Activated naive CD4-positive, alpha-beta T cell treated with anti-CD3 and anti-CD28 coated beads, Interleukin-2, amount 50 U/mL, for 72 hours (primary cell): ENCODE measurements around the gene LIM2. TPM values are rescaled to one million over a fixed set of nuclear protein-coding genes. Genes with fewer than 3 reads are reported as not detected.
A peak's percentile ranks its signal among the peaks of the same experiment; 100 is the strongest.

Experiments
- ATAC-seq, 2 donors: fragments of 150-1000 bp; cut with Tn5 transposase; 2 replicates each; pipeline ENCODE4 v1.10.0; 2021; ENCODE audit warnings: mild to moderate bottlenecking in 2 of 2, moderate library complexity in 2 of 2
- DNase-seq, 2 donors: peaks; one replicate each; pipeline ENCODE4 v3.0.0; 2021 to 2022; ENCODE audit warnings: low spot score in 2 of 2
- H3K27ac Mint-ChIP-seq, 2 donors: one replicate each; pipeline ENCODE4 v1.8.0; 2022; ENCODE audit warnings: mild to moderate bottlenecking in 2 of 2, mixed read lengths in 2 of 2
- H3K36me3 Mint-ChIP-seq, 2 donors: one replicate each; pipeline ENCODE4 v1.8.0; 2022; ENCODE audit warnings: mixed read lengths in 2 of 2
- H3K9me3 Mint-ChIP-seq, 2 donors: one replicate each; pipeline ENCODE4 v1.8.0; 2022; ENCODE audit warnings: mixed read lengths in 2 of 2
- total RNA-seq, 2 donors: library from RNA; stranded (reverse); gene quantifications; one replicate each; pipeline ENCODE4 v1.2.3, GENCODE V29; 2022

The LIM2 gene
- total RNA-seq, 2 donors from 2014 or later, result 1.2 TPM; not detected in 1

DNA sequence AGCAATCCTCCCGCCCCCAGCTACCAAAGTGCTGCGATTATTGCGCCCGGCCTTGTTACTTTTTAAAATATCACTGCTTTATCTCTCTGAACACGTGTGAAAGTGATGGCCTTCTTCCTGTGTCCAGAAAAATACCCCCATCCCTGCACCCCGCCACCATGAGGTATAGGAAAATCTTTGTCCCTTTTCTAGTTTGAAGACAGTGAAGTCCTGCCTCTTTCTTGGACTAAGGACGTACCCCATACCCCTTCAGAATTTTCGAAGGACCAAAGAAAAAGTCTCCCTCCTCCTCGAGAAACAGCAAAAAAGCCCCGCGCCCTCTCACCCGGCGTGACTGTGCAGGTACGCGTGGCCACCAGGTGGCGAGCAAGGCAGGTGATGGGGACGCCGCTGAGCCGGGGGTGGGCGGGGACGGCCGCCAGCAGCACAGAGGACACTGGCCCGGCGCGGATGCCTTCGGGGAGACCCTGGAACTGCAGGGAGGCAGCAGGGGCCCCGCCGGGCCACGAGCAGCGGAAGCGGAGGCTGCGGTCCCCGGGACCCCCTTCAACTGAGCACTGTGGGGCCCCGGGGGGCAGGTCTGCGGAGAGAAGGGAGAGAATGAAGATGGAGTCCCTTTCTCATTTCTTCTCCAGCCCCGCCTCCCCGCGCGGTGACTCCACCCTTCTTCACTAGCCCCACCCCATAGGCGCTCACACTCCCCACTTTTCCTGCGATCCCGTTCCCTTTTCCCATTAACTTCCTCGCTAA is 49.0 kb downstream of the LIM2 start:
- peak overlapping the region; percentile 66 to 91 for H3K27ac Mint-ChIP-seq
- no peaks in the 10 kb centered on the region for H3K36me3 Mint-ChIP-seq
- ATAC-seq (peak; percentile 75 to 77), DNase-seq (peak; percentile 86 to 90)
- no peaks in the 10 kb centered on the region for H3K9me3 Mint-ChIP-seq

DNA sequence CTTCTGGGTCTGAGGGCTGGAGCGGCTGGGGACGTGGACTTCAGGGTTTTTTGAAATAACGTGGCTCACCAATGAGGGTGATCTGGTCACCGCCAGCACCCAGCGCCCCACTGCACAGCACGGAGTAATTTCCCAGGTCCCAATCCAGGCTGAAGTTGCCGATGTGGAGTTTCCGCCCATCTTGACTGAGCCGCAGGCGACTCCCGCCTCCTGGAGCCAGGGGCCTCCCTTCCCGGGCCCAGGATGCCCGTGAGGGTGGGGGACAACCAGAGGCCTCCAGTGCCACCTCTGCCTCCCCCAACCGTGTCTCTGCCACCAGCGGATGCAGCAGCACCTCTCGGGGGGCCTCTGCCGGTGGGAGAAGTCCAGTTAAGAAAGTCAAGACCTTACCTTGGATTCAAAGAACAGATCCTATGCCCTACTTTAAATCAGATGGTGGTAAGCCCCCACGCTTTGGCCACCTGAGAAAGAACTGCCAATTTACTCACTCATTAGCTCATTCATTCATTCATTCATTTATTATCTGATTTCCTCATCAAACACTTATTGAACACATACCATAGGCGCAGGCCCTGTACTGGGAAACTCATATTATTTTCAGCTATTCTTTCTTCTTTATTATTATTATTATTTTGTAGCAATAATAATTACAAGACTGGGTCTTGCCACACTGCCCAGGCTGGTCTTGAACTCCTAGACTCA is 49.8 kb downstream of the LIM2 start:
- H3K9me3 Mint-ChIP-seq, result no peaks in the 10 kb centered on the region
- DNase-seq (no peak), ATAC-seq (no peak)
- H3K27ac Mint-ChIP-seq, result peak overlapping the region in 1 of 2 donors; percentile 66
- no peaks in the 10 kb centered on the region for H3K36me3 Mint-ChIP-seq

DNA sequence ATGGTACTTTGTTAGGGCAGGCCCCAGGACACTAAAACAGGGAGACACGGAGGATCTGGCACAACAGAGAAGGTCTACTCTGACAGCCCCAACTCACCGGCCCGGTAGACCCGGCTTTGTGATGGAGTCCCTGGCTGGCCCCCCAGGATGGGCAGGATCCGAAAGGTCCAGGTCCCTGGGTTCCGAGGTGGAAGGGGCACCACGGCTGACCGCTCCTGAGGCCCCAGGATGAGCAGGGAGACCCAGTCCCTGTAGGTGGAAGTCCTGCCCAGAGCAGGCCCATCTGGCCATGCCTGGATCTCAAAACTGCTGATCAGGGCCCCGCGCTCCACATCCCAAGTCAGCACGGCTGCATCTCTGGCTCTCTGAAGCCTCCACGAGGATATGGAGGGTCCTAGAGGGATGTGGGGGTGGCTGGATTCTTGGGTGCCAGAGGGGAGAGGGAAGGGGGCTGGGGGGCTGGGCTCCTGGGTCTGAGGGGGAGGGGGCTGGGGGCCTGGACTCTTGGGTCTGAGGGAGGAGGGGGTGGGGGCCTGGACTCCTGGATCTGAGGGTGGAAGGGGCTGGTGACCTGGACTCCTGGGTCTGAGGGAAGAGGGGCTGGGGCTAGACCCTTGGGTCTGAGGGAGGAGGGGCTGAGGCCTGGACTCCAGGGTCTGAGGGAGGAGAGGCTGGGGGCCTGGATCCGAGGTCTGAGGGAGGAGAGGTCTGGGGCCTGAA is 50.5 kb downstream of the LIM2 start:
- DNase-seq (no peak), ATAC-seq (no peak)
- no peaks in the 10 kb centered on the region for H3K36me3 Mint-ChIP-seq
- no peaks in the 10 kb centered on the region for H3K9me3 Mint-ChIP-seq
- H3K27ac Mint-ChIP-seq, result no peak overlapping the region

DNA sequence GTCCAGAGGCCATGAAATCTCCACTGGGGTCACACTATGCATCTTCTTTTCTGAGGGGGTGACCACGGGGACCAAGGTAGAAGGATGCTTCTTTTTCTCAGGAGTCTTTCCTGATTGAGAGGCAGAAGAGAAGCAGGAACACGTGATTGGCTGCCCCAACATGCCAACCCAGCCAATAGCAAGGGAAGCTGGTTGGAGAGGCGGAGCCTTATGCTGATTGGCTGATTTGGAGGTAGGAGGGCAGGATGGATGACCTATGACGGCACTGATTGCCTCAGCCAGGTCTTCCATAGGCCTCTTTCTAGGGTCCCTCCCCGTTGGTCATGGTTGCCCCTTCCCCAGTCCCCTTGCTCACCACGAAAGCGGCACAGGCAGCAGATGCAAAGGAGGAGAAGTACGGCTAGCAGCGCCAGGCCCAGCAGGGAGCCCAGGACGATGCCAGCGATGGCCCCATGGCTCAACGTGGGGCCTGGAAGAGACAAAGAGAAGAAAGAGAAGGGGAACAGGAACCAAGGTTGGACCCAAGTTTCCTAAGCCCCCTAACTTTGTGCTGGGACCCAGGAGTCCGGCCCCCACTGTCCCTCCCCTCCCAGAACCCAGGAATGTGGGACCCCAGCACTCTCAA is 53.8 kb downstream of the LIM2 start:
- peaks cover 0 to 9% of the 10 kb centered on the region in 2 donors for H3K36me3 Mint-ChIP-seq
- H3K9me3 Mint-ChIP-seq, result no peaks in the 10 kb centered on the region
- ATAC-seq, result no peak
- peak overlapping the region in 1 of 2 donors; percentile 58 for H3K27ac Mint-ChIP-seq
- no peak for DNase-seq

- Mint-ChIP-seq H3K27ac (no peak overlapping the region), H3K36me3 (peaks cover 0 to 9% of the 10 kb centered on the region in 2 donors), H3K9me3 (no peaks in the 10 kb centered on the region)
- DNase-seq (no peak), ATAC-seq (no peak)
Observed at GRCh38 chr19:51331716-51332115, 56.1 kb downstream of the LIM2 start.

DNA sequence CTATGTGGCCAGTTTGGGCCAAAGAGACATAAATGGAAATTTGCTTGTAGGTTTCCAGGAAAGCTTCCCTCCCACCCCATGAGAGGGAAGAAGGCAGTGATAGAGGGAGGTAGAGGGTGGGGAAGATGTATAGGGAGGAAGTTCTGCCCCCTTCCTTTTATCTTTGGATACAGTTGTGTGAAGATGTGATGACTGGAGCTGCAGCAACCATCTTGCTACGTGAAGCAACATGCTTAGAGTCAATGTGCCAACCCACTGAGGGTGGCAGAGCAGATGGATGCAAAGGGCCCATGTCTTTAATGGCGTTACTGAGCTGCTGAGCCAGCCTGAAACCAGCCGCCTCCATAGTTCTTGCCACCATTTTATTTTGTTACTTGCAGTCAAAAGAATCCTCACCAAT is 56.6 kb downstream of the LIM2 start:
- ATAC-seq (no peak), DNase-seq (no peak)
- peaks cover 0 to 9% of the 10 kb centered on the region in 2 donors for H3K36me3 Mint-ChIP-seq
- no peak overlapping the region for H3K27ac Mint-ChIP-seq
- no peaks in the 10 kb centered on the region for H3K9me3 Mint-ChIP-seq

GRCh38 chr19:51330366-51330765 is 57.4 kb downstream of the LIM2 start:
- Mint-ChIP-seq H3K36me3 (peaks cover 0 to 9% of the 10 kb centered on the region in 2 donors), H3K27ac (no peak overlapping the region), H3K9me3 (no peaks in the 10 kb centered on the region)
- DNase-seq (no peak), ATAC-seq (no peak)

Other genes starting within 250 kb of the LIM2 start
- gene SIGLEC7, start 245.7 kb downstream of the LIM2 start, total RNA-seq, result under 1 TPM in 1 of 2 donors, not detected in 1; 0.34 TPM
- 1 to 10 TPM in 1 of 2 donors, under 1 TPM in 1; 0.91 to 2.9 TPM for gene CD33, start 162.9 kb downstream of the LIM2 start, total RNA-seq
- gene SIGLECL1, start 136.9 kb downstream of the LIM2 start, total RNA-seq, result not detected
- under 1 TPM in 1 of 2 donors, not detected in 1; 0.16 TPM for gene IGLON5, start 76.3 kb downstream of the LIM2 start, total RNA-seq
- 1 to 10 TPM; 3.0 to 6.4 TPM for gene VSIG10L, start 45.8 kb downstream of the LIM2 start, total RNA-seq
- gene ETFB, start 21.6 kb downstream of the LIM2 start, total RNA-seq, result 100 to 1,000 TPM; 147 to 153 TPM
- gene CLDND2, start 19.0 kb downstream of the LIM2 start, total RNA-seq, result 1 to 10 TPM; 1.8 to 4.7 TPM
- gene NKG7, start 15.3 kb downstream of the LIM2 start, total RNA-seq, result 10 to 100 TPM; 63.9 to 92.4 TPM
- gene C19orf84, start 2.6 kb upstream of the LIM2 start, total RNA-seq, result not detected
- gene SIGLEC10, start 29.7 kb upstream of the LIM2 start, total RNA-seq, result under 1 TPM in 1 of 2 donors, not detected in 1; 0.32 TPM
- not detected for gene SIGLEC8, start 70.5 kb upstream of the LIM2 start, total RNA-seq
- not detected for gene CEACAM18, start 90.6 kb upstream of the LIM2 start, total RNA-seq
- 1 to 10 TPM in 1 of 2 donors, not detected in 1; 1.4 TPM for gene SIGLEC12, start 113.8 kb upstream of the LIM2 start, total RNA-seq
- gene SIGLEC6, start 143.7 kb upstream of the LIM2 start, total RNA-seq, result not detected
- 10 to 100 TPM; 11.3 to 14.2 TPM for gene ZNF175, start 183.3 kb upstream of the LIM2 start, total RNA-seq
- not detected for gene SIGLEC5, start 242.4 kb upstream of the LIM2 start, total RNA-seq